HG02885 (cell line): Measurements from ENCODE around the gene CD4.

Experiments
- ATAC-seq: cut with Tn5 transposase; IDR thresholded peaks from one replicate; pipeline ENCODE4 v1.9.1; 2021; ENCODE audit warnings: mild to moderate bottlenecking; ENCODE audit not compliant: unreplicated experiment, poor library complexity

CD4 gene

GRCh38 chr12:6775185-6776174 lies 13.8 kb upstream of the CD4 start:
- ATAC-seq: no peak

DNA sequence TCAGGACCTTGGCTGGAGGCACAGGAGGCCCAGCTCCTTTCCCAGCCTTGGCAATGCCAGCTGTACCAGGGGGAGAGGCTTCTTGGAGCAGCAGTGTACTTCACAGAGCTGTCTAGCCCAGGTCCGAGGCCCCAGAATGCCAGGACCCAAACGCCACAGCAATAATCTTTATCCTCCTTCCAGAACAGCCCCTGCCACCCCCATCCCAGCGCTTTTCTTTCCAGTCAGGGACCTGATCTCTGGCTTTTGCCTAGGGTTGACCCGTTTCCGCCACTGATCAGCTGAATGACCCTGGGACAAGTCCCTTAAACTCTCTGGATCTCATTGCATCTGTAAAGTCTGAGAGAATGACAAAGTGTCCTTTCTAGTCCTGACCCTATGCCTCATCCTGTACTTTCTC lies 11.9 kb upstream of the CD4 start:
- ATAC-seq: no peak

DNA sequence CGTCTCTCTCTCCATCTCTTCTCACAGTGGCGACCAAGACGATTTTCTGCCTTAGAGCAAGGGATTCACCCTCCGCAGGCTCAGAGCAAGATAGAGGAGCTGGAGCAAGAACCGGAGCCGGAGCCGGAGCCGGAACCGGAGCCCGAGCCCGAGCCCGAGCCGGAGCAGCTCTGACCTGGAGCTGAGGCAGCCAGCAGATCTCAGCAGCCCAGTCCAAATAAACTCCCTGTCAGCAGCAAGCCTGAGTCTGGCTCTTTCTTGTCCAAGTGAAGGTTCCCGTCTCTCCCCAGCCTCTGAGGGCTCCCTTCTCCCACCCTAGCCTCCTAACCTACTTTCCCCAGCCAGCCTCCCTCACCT lies 11.1 kb upstream of the CD4 start:
- no peak for ATAC-seq

- peak; percentile 87 for ATAC-seq
These were observed 10.5 kb upstream of the CD4 start for GRCh38 chr12:6778574-6779550.

DNA sequence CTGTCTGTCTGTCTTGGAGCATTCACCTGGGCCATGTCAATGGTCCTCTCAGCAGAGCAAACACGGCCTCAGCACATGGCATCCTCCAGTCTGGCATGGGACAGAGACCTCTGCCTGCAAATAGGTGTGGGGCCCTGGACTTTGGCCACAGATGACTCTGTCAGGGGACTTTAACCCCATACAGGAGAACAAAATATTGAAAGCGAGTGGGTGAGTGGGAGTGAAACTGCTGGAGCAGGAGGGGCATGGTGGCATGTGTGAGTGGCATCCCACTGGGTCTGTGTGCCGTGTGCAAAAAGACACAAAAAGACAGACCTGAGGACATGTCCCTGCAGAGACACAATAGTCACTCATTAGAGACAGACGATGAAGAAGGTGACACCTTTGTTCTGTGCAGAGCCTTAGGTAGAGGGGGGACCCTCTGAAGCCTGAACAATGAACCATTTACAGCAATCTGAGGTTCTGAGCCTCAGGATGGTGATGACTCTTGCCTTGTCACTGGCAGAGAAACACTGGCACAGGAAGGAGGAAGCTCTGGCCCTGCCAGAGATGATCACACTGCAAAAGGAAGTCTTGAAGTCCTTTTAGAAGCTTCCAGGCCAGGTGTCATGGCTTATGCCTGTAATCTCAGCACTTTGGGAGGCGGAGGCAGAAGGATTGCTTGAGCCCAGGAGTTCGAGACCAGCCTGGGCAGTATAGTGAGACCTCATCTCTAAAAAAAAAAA lies 9.5 kb upstream of the CD4 start:
- no peak for ATAC-seq

- no peak for ATAC-seq
These were observed 8.8 kb upstream of the CD4 start for GRCh38 chr12:6780573-6780972.

- no peak for ATAC-seq
These were observed 7.2 kb upstream of the CD4 start for GRCh38 chr12:6782119-6782518.

- ATAC-seq: no peak
These were observed 6.3 kb upstream of the CD4 start for GRCh38 chr12:6782850-6783566.

- ATAC-seq: no peak
These were observed 5.5 kb upstream of the CD4 start for GRCh38 chr12:6783828-6784227.

- ATAC-seq: no peak
These were observed 5.0 kb upstream of the CD4 start for GRCh38 chr12:6784296-6784695.

DNA sequence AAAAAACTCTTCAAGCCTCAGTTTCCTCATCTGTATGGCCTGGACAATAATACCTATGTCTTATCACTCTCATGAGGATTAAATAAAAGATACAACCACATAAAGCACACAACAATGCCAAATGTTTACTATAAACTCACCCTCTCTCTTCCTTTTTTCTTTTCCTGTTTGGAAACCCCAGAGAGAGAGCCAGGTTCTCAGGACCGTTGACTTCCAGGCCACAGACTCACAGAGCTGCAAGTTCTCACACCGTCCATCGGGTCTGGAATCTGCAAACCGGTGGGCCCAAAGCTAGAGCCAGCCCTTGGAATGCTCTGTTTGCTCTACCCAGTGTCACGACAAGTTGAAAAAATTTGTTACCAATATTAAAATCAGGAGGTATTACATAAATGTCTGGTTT lies 4.6 kb upstream of the CD4 start:
- no peak for ATAC-seq

GRCh38 chr12:6786416-6787094 lies 2.8 kb upstream of the CD4 start:
- ATAC-seq: no peak

DNA sequence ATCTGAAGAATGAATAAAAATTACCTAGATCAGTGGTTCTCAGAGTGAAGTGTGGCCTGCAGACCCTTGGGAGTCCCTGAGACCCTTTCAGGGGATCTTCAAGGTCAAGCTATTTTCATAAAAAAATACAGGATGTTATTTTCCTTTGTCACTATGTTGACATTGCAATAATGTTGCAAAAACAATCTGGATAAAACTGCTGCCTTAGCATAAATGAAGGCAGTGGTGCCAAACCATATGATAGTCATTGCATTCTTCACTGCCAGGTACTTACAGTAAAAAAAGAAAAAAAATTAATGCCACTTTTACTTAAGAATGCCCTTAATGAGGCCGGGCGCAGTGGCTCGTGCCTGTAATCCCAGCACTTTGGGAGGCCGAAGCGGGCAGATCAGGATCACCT lies 2.0 kb upstream of the CD4 start:
- ATAC-seq: no peak

- ATAC-seq: no peak
These were observed 1.3 kb downstream of the CD4 start for GRCh38 chr12:6790496-6791150.

DNA sequence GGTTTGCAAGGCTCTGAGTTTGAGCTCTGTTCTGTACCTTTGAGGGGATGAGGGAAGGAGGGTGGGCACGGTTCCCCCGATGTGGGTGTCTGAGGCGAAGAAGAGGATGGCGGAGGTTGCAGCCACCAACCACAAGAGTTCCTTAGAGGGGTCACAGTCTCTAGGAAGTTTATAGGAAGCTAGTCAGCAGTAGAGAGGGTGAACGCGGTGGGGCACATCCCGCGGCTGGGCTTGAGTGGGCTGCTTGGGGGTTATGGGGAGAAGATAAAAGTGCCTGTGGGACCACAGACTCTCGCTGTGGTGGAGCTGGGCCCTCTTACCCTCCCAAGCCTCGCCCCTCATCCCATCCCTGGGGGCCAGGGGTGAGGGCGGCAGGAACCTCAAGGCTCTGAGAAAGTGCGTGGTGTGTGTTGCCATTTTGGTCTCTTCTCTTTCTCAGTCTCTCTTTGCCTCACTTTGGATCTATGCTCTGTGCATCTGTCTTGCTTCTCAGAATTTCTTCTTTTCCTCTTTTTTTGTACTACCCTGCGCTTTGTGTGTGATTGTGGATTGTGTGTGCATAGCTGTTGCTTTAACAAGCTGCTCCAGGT lies 2.7 kb downstream of the CD4 start:
- ATAC-seq: no peak

DNA sequence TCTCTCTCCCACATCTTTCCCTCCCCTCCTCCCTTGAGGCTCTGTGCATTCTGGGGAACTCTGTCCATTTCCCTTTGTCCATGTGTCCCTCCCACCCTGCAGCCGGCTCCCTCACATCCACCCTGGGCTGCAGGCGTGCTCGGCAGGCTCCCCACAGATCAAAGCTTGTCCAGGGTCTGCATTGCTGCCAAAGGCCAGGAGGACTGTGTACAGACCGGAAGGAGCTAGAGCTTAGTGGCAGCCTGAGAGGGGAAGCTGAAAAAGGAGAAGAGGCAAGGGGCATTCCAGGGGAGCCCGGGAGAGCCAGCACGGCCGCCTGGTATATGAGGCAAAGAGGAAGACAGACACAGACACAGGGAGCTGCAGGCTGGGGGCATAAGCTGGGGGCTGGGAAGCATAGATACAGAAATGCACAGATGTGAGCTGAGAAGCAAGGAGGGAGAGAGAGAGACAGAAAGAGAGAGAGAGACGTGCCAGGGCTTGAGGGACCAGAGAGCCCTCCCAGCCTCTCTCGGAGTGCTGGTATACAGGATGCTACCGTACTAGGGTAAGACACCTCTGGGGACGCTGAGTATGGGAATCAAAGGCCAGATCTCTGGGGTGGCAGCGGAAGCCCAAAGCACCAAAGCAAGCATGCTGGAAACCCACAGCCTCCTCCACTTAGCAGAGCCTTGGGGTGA lies 3.3 kb downstream of the CD4 start:
- no peak for ATAC-seq

GRCh38 chr12:6795088-6795487 lies 5.8 kb downstream of the CD4 start:
- no peak for ATAC-seq

DNA sequence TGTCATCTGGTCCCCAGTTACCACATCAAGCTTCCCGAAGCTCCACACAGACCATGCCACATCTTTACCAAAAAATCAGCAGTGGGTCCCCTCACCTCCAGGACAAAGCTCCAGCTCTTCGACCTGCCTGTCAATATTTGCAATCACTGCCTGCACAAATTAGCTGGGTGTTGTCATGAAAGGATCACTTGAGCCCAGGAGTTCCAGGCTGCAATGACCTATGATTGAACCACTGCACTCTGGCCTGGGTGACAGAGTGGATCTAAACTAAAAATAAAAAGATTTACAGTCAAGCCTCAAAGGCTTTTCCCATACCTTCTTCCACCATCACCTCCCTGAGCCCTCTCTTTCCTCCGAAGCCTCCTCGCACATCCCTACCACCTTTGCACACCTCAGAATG lies 7.2 kb downstream of the CD4 start:
- ATAC-seq: no peak
